22Rv1 (cell line): ENCODE results near the gene TMEM37.

Experiments used
- ZFX ChIP-seq: fragments of 450-650 bp; IDR thresholded peaks from 2 replicates; pipeline ENCODE4 v1.6.1; 2017; ENCODE audit warnings: antibody characterized with exemption, borderline replicate concordance
- TF ChIP-seq, protein P1 (sequence below): fragments of 450-650 bp; IDR thresholded peaks from 2 replicates; pipeline ENCODE4 v1.5.1; 2017; ENCODE audit warnings: mild to moderate bottlenecking

- TF ChIP-seq, protein P1, sequence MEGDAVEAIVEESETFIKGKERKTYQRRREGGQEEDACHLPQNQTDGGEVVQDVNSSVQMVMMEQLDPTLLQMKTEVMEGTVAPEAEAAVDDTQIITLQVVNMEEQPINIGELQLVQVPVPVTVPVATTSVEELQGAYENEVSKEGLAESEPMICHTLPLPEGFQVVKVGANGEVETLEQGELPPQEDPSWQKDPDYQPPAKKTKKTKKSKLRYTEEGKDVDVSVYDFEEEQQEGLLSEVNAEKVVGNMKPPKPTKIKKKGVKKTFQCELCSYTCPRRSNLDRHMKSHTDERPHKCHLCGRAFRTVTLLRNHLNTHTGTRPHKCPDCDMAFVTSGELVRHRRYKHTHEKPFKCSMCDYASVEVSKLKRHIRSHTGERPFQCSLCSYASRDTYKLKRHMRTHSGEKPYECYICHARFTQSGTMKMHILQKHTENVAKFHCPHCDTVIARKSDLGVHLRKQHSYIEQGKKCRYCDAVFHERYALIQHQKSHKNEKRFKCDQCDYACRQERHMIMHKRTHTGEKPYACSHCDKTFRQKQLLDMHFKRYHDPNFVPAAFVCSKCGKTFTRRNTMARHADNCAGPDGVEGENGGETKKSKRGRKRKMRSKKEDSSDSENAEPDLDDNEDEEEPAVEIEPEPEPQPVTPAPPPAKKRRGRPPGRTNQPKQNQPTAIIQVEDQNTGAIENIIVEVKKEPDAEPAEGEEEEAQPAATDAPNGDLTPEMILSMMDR, result no peak
- no peak for TF ChIP-seq ZFX
These were observed 9.1 kb upstream of the TMEM37 start for GRCh38 chr2:119422360-119423107.
